Stimulated activated CD8-positive, alpha-beta memory T cell treated with anti-CD3 and anti-CD28 coated beads, Interleukin-15, amount 100 ng/mL, for 48 hours (primary cell): ENCODE results near the gene PAK4.

ENCODE experiments used
- DNase-seq, 2 donors: peaks; one replicate each; pipeline ENCODE4 v3.0.0-alpha.2; 2020; ENCODE audit warnings: low read depth in 2 of 2

PAK4 gene

GRCh38 chr19:39146686-39147450 is 21.3 kb downstream of the PAK4 start:
- DNase-seq, result no peak

- DNase-seq, result no peak
These were observed 21.9 kb downstream of the PAK4 start for GRCh38 chr19:39147480-39147879.

GRCh38 chr19:39148939-39149529 is 23.4 kb downstream of the PAK4 start:
- DNase-seq, result no peak

- no peak for DNase-seq
These were observed 24.6 kb downstream of the PAK4 start for GRCh38 chr19:39150235-39150634.

GRCh38 chr19:39150807-39151600 is 25.4 kb downstream of the PAK4 start:
- DNase-seq, result no peak

GRCh38 chr19:39152066-39152465 is 26.5 kb downstream of the PAK4 start:
- DNase-seq, result no peak

GRCh38 chr19:39154100-39154628 is 28.6 kb downstream of the PAK4 start:
- no peak for DNase-seq

GRCh38 chr19:39154629-39155100 is 29.1 kb downstream of the PAK4 start:
- no peak for DNase-seq

GRCh38 chr19:39155114-39155700 is 29.6 kb downstream of the PAK4 start:
- DNase-seq, result no peak

GRCh38 chr19:39155741-39156140 is 30.2 kb downstream of the PAK4 start:
- no peak for DNase-seq

GRCh38 chr19:39156326-39157230 is 31.0 kb downstream of the PAK4 start:
- DNase-seq, result no peak

GRCh38 chr19:39157275-39157996 is 31.9 kb downstream of the PAK4 start:
- no peak for DNase-seq

- no peak for DNase-seq
These were observed 32.4 kb downstream of the PAK4 start for GRCh38 chr19:39157997-39158389.

GRCh38 chr19:39158646-39159260 is 33.2 kb downstream of the PAK4 start:
- no peak for DNase-seq

- DNase-seq, result no peak
These were observed 34.9 kb downstream of the PAK4 start for GRCh38 chr19:39160523-39160861.

- DNase-seq, result no peak
These were observed 35.5 kb downstream of the PAK4 start for GRCh38 chr19:39160889-39161672.

- no peak for DNase-seq
These were observed 37.0 kb downstream of the PAK4 start for GRCh38 chr19:39162441-39163043.

GRCh38 chr19:39163621-39164020 is 38.0 kb downstream of the PAK4 start:
- DNase-seq, result no peak

- DNase-seq, result no peak
These were observed 38.7 kb downstream of the PAK4 start for GRCh38 chr19:39164289-39164688.
